GM12872 (cell line): ENCODE measurements around the gene ZCWPW2.

Experiments used
- CTCF ChIP-seq: IDR thresholded peaks from 3 replicates; pipeline ENCODE4 v1.5.1; 2011; ENCODE audit warnings: low read depth, mild to moderate bottlenecking, low read length, moderate library complexity; ENCODE audit not compliant: insufficient read depth

Gene ZCWPW2

DNA sequence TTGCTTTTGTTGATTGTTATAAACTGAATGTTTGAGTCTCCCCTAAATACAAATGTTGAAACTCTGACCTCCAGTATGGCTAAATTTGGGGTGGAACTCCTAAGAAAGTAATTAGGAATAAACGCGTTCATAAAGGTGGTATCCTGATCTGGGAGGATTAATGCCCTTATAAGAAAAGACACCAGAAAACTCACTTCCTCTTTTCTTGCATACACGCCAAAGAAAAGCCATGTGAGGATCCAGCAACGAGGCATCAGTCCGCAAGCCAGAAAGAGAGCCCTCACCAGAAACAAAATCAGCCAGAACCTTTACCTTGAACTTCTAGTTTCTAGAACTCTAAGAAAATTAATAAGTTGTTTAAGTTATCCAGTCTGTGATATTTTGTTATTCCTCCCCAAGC, 37.5 kb downstream of the ZCWPW2 start:
- TF ChIP-seq CTCF: no peak

GRCh38 chr3:28388978-28389377, 40.5 kb downstream of the ZCWPW2 start:
- no peak for TF ChIP-seq CTCF

GRCh38 chr3:28399206-28399605, 50.7 kb downstream of the ZCWPW2 start:
- TF ChIP-seq CTCF: no peak

DNA sequence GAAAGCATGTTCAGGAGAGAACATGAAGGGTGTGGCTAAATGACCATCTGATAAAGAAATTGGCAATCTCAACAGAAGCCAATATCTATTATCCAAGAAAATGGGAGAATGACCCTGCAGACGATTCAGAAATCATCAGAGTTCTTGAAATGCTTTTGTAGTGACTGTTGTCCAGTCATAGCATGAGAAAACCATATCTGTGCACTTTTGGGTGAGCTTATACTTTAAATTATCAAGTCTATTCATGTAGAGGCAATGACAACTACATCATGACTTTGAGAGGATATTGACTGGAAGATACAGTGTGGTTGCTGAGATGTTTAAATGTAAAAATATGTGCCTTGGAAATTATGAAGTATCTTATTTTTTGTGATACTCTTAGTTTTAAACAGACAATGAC, 57.7 kb downstream of the ZCWPW2 start:
- no peak for TF ChIP-seq CTCF

GRCh38 chr3:28449398-28449797, 100.9 kb downstream of the ZCWPW2 start:
- no peak for TF ChIP-seq CTCF

DNA sequence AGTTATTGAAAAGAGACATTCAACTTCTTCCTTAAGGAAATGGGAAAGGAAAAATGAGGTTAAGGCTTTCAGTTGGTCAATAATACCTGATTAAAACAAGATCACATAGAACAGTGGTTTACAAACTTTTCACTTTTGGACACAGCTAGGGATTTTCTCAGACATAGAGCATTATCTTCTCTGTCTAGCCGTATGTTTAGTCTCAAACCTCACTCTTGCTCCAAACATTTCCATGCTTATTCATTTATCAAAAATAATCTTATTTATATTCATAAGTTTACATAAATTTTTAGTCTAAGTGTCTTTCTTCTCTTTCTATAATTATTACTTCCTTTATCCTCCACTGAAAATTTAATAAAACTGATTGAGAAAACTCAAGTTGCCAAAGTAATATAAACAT, 114.3 kb downstream of the ZCWPW2 start:
- TF ChIP-seq CTCF: no peak

- TF ChIP-seq CTCF: no peak
Observed at GRCh38 chr3:28467414-28467813, 118.9 kb downstream of the ZCWPW2 start.

GRCh38 chr3:28476194-28476593, 127.7 kb downstream of the ZCWPW2 start:
- TF ChIP-seq CTCF: peak; percentile 54; the same call in 2 of the 3 replicates
